ENCODE results near the gene SPON1. TPM values are rescaled to one million over a fixed set of nuclear protein-coding genes. Genes with fewer than 3 reads are reported as not detected.
A peak's percentile ranks its signal among the peaks of the same experiment; 100 is the strongest.

The SPON1 gene
- total and polyA plus RNA-seq, 8 donors, result 9.3 to 122 (median 26.9) TPM

GRCh38 chr11:14036469-14036868 lies 73.9 kb downstream of the SPON1 start:
- no peak overlapping the region for H3K27ac ChIP-seq
- H3K9me3 ChIP-seq, result no peaks in the 10 kb centered on the region
- no peak for DNase-seq
- no peaks in the 10 kb centered on the region for H3K27me3 ChIP-seq
- H3K4me3 ChIP-seq, result no peak overlapping the region
- no peak for TF ChIP-seq CTCF (IDR thresholded peaks at IDR 0.05)
- H3K4me1 ChIP-seq, result peaks cover 0 to 8% (median 0%) of the 10 kb centered on the region in 4 donors
- WGBS, 5 donors, result 25 to 59% (median 44%) methylated on average over 3 of the region's 3 CpGs
- intact Hi-C loops (cut with DNase I; ENCODE audit: low total_unique reads), result no loop called here
- no peaks in the 10 kb centered on the region for H3K36me3 ChIP-seq

GRCh38 chr11:14041040-14041439 lies 78.5 kb downstream of the SPON1 start:
- H3K4me1 ChIP-seq, result peaks cover 0 to 8% (median 0%) of the 10 kb centered on the region in 4 donors
- H3K9me3 ChIP-seq, result no peaks in the 10 kb centered on the region
- no peak overlapping the region for H3K27ac ChIP-seq
- TF ChIP-seq CTCF (IDR thresholded peaks at IDR 0.05), result peak in 1 of 7 experiments; percentile 7
- TF ChIP-seq POLR2A (IDR thresholded peaks at IDR 0.05), result no peak
- 65 to 68% (median 67%) methylated on average over 4 of the region's 4 CpGs for WGBS, 5 donors
- no peaks in the 10 kb centered on the region for H3K36me3 ChIP-seq
- no peaks in the 10 kb centered on the region for H3K27me3 ChIP-seq
- intact Hi-C loops (cut with DNase I; ENCODE audit: low total_unique reads), result no loop called here
- DNase-seq, result no peak
- H3K4me3 ChIP-seq, result no peak overlapping the region

GRCh38 chr11:14041565-14041964 lies 79.0 kb downstream of the SPON1 start:
- Histone ChIP-seq H3K36me3 (no peaks in the 10 kb centered on the region), H3K9me3 (no peaks in the 10 kb centered on the region), H3K27ac (no peak overlapping the region), H3K27me3 (no peaks in the 10 kb centered on the region), H3K4me3 (no peak overlapping the region), H3K4me1 (peaks cover 0 to 2% (median 0%) of the 10 kb centered on the region in 4 donors)
- no peak for TF ChIP-seq EP300 (IDR thresholded peaks at IDR 0.05)
- no peak for TF ChIP-seq POLR2A (IDR thresholded peaks at IDR 0.05)
- no peak for TF ChIP-seq POLR2AphosphoS5 (IDR thresholded peaks at IDR 0.05)
- TF ChIP-seq CTCF (IDR thresholded peaks at IDR 0.05), result no peak
- 63 to 81% (median 77%) methylated on average over 4 of the region's 4 CpGs for WGBS, 5 donors
- DNase-seq, result no peak
- intact Hi-C loops (cut with DNase I; ENCODE audit: low total_unique reads), result no loop called here

GRCh38 chr11:14042686-14043465 lies 80.4 kb downstream of the SPON1 start:
- Histone ChIP-seq H3K36me3 (no peaks in the 10 kb centered on the region), H3K27ac (no peak overlapping the region), H3K4me1 (no peaks in the 10 kb centered on the region), H3K9me3 (no peaks in the 10 kb centered on the region), H3K27me3 (no peaks in the 10 kb centered on the region), H3K4me3 (no peak overlapping the region)
- 82 to 93% (median 91%) methylated on average over 4 of the region's 4 CpGs for WGBS, 5 donors
- TF ChIP-seq POLR2A (IDR thresholded peaks at IDR 0.05) (no peak), EP300 (IDR thresholded peaks at IDR 0.05) (no peak), POLR2AphosphoS5 (IDR thresholded peaks at IDR 0.05) (no peak), CTCF (IDR thresholded peaks at IDR 0.05) (no peak)
- DNase-seq, result peak in 1 of 2 donors; percentile 58
- intact Hi-C loops (cut with DNase I; ENCODE audit: low total_unique reads), result no loop called here
